T-helper 9 cell (primary cell): ENCODE results near the gene FGR.

ENCODE experiments used
- DNase-seq: peaks from one replicate; pipeline ENCODE4 v3.0.0-alpha.2; 2020

FGR gene

DNA sequence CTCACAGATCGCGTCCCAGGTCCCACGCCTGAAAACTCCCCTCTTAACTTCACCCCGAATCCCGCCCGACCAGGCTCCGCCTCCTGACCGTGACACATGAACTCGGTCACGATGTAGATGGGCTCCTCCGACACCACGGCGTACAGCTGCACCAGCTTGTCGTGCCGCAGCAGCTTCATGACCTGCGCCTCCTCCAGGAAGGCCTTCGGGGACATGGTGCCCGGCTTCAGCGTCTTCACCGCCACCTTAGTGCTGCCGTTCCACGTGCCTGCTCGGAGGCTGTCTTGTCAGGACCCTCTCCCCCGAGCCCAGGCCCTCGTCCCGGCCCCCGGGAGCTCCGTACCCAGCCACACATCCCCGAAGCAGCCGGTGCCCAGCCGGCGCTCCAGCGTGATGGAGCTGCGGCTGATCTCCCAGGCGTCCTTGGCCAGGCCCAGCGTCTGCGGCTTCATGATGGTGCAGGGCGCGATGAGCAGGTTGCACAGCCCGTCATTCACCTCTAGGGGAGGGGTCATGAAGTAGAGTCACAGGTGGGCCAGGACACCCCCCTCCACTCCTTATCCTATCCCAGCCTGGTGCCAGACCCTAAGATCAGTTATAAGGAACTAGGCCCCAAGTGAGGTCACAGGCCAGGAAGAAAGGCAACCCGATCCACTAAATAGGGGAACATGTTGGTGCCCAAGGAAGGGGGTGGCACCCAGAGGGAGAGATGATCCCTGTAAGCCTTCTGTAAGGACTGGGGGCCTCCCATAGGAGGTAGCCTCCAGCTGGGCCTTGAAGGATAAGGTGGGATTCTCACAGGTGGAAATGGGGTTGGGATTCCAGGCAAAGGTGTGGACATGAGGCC is 19.4 kb downstream of the FGR start:
- DNase-seq, result no peak

DNA sequence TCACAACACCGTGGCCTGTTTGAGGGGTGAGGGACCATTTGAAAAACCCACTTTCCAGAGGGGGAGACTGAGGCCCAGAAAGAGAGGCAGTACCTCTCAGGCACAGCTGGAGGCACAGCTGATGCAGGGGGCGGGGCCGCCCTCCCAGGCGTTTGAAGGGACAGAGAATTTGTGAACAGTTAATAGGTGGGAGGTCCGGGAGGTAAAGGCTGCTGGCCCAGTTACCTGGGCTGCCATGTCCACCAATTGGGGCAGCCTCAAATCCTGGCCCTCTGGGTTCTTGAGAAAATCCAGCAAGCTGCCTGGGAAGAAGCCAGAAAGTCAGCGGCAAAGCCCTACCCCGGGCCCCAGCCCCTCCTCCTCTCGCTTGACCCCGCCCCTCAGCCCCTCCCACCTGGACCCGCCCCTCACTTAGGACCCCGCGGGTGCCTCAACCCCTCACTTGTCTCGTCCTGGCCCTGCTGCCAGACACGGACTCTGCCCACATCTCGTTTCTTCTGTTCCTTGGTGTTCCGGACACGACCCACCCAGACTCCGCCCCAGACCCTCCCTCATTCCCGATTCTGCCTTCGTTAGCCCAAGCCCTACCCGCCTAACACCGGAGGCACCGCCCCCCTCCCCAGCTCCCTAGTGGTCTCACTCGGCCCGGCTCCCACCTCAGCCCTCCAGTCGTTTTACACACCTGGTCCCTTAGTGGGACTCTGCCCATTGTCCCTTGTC is 20.2 kb downstream of the FGR start:
- DNase-seq, result no peak

DNA sequence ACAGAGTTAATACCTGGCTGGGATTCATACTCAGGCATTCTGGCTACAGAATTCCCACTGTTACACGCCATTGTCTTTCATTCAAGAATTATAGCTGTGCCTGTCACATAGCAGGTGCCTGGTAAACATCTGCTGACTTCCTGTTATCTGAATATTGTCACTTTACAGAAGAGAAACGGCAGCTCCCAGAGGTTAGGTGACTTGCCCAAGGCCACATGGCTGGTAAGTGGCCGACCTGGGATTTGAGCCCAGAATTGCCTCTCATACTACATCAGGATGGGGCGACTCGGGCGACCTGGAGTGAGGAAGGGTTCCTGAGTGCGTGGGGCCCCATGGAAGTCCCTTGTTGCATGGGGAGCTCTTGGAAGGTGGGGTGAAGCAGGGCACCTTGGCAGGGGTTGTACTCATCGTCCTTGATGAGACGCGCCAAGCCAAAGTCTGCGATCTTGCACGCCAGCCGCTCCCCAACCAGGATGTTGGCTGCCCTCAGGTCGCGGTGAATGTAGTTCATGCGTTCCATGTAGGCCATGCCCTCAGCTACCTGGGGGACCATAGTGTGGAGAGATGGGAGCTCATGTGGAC is 20.9 kb downstream of the FGR start:
- no peak for DNase-seq

DNA sequence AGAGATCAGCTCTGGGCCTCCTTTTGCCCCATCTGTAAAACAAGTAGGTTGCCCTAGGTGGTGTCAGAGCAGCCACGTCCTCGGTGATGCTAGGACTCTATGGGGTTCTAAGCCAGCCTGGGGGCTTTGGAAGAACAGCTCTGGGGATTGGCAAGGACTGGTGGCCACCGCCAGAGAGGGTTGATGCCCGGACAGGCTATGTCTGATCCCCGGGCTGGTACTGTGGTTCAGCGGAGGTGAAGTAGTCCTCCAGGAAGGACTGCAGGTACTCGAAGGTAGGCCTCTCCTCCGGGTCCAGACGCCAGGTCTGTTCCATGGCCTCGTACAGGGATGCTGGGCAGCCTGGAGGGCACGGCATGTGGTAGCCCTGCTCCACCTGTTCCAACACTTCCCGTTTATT is 22.3 kb downstream of the FGR start:
- DNase-seq, result no peak

DNA sequence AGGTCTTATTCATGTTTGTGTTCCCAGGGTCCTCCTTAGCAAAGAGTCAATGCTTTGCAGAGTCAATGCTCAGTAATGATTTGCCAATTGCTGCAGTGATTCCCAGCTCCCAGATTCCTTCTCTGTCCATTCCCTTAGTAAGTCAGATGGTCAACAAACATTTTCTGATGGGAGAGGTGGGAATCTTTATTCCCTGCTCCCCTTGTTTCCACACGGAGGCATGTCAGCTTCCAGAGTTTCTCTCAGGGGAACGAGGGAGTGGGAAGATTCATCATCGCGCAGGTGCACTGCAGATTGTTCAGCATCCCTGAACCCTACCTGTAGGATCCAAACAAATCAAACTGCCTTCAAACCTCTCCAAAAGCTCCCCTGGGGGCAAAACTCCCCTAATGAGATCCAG is 23.5 kb downstream of the FGR start:
- no peak for DNase-seq

DNA sequence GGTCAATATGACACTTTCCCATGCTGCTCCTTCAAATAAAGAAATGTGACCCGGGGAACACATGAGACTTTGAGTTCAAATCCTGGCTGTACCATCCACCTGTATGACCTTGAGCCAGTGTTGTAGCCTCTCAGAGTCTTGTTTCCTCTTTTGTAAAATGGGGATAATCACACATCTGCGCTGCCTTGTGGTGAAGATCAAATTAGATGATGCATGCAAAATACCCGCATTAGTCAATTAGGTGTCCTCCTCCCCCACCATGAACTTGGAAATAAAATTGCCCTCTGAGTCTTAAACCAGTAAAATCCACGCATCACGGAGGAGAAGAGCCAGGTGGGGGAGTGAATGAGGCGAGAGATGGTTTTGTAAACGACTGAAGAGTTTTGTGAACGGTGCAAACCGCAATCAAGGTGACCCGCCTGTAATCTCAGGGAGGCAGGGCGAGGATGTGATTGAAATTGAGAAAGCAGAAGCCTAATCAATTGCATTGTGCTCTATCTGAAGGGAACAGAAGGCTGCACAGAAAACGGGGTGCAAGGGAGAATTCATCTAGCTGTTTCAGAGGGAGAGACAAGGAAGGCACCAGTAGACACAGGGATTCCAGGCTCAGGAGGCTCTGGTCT is 25.3 kb downstream of the FGR start:
- no peak for DNase-seq

DNA sequence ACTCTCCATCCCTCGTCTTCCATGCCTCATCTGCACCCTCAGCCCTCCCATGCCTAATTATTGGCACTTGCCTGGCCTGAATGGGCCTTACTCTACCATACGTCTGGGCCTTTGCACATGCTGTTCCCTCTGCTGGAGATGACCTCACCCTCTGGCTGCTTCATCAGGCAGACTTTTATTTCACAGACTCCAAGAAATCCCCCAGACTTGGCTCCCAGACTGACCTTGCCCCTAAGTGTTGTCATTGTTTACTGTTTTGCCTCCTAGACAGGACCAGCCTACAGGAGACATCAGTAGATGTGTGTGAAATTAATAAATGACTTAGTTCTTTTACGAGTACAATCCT is 25.8 kb downstream of the FGR start:
- DNase-seq, result no peak

DNA sequence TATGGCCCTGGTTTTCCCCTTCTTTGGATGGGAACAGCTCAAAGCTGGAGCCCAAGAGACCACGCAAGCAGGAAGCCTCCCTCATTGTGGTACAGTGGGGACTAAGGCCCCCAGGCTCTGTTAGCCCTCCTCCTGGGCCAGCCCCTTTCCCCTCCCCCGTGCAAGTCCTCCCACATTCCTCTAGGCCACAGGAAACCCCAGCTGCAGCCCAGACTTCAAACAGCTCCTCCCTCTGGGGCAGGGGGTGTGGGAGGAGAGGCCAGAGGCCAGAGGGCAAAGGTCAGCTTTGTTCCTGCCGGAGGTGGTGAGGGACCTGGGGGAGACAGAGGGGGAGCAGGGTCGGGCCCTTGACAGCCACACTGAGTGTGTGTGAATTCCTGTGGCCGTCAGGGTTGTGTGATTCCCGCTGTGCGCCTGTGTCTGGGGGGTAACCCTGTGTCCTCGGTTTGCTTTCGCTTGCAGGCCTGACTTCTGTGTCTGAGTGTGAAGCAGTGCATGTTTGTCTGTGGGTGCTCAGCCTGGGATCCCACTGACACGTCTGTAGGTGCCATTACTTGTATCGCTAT is 27.7 kb downstream of the FGR start:
- no peak for DNase-seq

DNA sequence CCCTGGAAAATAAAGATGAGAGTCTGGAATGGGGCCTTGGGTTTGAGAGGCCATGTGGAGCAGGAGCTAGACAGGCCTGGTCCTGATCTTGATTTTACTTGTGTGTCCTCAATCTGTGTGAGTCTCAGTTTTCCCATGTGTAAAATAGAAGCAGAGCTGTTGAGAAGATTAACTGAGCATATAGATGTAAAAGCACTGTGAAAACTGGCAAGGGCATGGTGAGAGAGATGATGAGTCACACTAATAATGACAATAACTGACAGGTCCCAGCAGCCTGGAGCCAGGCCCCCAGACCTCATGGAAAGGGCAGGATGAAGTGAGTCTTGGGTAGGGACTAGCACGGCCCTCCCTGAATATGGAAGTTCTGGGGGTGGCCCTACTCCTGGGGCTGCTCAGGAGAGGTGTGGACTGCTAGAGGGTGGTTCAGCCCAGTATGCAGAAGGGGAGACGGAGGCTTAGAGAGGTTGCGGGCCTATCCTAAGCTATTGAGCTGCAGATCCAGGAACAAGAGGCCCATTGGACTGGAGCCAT is 28.2 kb downstream of the FGR start:
- no peak for DNase-seq

DNA sequence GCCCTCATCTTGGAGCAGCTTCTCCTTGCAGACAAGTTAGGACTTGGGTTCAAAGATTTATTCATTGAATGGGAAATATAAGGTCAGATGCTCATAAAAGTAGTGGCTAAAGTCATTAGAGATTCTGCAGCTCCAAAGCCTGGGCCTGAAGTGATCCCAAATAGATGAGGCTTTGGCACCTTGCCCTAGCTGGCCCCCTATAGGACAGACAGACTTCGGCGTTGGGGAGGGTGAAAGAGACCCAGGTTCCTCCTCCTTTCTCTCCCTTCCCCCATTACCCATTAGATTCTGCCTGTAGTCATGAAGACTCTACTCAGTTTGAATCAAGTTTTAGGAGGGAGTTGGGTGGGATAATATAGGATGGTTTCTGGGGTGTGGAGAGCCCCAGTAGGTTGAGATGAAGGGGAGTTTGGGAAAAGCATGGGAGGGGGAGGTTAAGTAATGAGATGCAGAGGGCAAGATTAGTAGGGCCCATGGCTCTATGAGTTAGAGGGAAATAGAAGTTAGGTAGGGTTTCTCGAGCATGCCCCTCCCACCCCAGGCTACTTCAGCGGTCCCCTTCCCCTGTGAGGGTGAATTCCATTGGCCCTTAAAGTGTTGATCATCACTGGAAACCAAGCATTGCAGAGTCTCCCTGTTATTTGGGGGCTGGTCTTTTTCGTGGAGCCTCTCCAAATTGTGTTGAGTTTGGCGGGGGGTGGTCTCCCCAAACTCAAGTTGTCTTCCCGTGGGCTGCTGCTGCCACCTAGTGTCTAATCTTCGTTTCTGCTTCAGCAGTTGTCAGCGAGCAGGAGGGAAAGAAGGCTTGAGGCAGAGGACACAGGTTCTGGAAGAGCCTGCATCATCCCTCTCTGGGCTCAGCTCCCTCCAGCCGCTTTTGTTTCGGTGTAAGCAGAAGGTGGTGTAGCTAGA is 28.9 kb downstream of the FGR start:
- peak; percentile 52 for DNase-seq

DNA sequence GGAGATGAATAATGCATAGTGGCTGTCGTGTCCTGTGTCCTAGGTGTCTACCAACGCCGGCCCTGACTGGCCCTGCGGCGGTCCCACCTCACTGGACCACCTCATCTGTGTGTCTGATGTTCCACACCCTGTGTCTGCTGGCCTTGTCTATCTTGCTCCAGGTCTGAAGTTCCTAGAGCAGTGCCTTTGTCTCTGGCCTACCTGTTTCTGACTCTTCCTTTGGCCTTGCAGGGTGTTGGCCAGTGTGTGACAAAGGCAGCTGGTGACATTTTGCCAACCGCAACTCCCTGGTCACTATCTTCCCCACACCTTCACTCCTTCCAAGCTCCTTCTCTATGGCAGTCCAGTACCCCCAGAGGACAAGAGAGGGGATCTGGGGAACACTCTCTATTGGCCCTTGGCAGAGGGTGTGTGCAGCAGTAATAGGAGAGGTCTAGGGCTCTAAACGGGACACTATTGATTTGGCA is 29.7 kb downstream of the FGR start:
- DNase-seq, result no peak

DNA sequence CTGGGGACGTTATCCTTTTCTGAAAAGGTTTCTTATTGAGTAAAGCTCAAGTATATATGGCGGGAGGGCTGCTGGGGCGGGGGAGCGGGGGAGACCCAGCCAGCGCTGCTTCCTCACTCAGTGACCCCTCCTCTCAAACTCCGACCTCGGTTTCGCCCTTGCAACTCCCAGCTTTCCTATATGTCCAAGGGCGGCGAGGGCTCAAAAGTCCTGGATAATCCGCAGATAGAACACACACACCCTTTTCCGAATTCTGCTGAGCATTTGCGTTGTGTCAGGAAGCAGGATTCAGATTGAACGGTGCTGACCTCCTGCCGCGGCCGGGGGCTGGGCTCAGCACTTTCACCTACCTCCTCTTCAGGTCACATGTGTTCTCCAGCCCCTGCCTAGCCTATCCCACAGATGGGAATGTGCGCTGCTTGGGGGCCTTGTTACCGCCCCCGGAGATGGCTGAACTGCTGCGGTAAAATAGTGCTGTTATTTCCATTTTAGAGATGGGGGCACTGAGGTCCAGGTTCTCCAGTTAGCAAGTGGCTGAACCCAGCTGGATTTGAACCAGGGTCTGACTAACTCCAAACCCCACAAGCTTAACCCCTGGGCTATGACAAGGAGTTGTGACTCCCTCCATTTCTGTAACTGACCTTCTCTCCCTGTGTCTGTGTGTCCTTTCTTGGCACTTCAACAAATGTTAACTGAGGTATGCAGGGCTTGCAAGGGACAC is 30.2 kb downstream of the FGR start:
- DNase-seq, result no peak

DNA sequence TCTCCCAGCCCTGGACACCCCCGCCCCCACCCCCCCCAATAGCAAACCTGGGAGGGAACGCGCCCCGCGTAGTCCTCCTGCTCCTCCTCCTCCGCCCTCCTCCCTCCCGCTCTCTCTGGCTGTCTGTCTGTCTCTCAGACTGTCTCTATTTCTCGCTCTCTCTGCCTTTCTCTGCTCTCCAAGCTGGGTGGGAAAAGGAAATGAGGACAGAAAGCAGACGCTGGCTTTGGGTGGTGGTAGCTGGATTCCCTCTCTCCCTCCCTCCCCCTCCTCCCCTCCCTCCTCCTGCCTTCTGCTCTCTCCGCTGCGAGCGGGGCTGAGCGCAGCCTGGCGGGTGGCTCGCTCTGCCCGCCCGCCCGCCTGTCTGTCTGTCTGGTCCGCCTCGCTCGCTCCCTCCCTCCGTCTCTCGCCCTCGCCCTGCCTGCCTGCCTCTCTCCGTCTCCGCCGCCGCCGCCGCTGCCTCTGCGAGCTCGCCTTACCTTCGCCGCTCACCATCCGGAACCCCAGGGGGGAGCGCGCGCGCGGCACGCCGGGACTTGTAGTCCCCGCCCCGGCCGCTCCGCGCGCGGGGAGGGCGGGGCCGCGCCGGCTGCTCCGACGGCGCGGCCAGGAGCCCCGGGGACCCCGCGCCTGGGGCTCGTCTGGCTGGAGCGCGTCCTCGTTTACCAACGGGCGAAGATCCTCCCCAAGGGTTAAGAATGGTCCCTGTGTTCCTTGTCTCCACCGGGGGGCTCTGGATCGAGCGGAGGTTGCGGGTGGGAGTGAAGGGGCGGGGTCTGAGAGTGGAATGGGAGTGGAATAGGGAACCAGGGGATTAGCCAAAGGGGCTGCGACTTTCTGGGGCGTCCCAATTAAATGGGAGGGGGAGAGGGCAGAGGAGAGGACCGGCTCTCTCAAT is 31.1 kb downstream of the FGR start, which contains the start of gene AHDC1:
AHDC1 (minus strand) TSS at position 464 of the 898 bp plus-strand sequence. CDS start 52,029 bp downstream, outside the sequence.
- DNase-seq, result peak; percentile 91

DNA sequence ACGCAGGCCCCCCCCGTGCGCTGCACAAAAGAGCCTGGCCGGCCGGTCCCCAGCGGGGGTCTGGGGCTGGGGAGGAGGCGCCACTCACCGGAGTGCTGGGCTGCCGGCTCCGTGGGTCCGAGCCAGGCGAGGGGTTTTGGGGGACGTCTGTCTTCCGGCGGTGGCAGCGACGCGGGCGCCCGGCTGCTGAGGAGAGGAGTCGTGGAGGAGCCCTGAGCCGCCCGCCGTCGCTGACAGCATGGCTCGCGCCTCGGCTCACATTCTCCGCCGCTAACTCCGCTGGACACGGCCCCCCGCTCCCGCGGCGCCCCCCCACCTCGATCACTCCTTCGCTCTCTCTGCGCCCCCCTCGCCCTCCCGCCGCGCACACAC is 31.7 kb downstream of the FGR start:
- DNase-seq, result peak; percentile 23

DNA sequence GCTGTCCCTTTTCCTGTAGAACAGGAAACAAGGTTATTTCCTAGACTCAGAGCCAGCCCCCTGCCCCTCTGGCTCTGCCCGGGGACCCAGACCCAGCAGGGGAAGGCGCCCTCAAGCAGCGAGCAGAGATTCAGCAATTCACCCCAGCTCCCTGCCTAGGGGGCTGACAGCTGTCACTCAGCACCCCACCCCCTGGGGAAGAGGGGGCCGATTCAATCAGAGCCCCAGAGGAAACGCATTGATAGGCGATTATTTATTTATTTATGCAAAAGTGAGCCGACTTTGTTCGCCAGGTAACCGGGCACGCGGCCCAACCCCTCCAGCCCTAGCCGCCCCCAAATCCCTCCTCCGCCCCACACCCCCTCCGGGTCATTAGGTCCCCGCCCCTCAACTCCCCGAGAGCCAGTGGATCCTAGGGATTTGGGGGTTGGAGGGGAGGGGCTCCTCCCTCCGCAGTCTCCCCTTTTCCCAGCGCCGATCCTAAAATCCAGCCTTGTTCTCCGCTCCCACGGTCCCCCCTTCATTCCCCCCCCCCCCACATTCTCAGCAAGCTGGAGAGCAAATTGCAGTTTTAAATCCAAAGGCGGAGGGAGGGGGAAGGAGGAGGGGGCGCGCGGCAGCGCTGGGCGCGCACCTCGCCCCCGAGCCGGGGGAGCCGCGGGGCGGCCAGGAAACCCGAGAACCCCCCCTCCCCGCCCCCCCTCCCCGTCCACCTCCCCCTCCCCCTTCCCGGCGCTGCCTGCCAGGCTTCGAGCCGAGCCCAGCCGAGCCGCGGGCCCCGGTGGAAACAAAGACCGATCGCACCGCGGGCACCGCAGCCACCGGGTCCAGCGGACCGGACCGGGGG is 32.3 kb downstream of the FGR start:
- DNase-seq, result peak; percentile 42

DNA sequence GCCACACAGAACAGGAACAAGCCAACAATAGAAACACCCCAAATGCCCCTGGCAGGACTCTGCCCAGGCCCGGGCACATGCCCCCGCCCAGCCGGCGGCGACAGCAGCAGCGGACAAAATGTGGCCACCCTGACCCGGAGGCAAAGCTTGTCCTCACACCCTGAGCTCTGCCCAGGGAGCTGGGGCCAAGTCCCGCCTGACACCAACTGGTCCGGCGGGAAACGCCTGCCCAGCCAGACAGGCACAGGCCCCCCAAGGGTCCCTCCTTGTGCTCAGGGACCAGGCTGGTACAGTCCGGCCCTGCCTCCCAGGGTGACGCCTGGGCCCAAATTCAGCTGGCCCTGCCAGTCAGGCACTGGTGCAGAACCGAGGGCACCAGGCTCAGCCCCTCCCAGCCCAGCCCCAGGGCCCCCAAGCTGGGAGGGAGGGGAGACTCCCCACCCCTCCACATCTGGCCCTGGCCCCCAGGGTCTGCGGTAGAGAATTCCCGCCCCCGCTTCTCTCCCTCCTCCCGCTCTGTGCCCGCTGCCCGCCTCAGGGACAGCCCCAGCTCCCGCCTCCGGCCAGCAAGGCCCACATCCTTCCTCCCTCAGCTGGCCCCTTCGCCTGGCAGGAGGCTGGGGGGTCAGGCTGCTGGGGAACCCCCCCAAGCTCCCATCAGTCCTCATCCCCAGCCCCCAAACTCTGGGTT is 33.1 kb downstream of the FGR start:
- DNase-seq, result no peak

DNA sequence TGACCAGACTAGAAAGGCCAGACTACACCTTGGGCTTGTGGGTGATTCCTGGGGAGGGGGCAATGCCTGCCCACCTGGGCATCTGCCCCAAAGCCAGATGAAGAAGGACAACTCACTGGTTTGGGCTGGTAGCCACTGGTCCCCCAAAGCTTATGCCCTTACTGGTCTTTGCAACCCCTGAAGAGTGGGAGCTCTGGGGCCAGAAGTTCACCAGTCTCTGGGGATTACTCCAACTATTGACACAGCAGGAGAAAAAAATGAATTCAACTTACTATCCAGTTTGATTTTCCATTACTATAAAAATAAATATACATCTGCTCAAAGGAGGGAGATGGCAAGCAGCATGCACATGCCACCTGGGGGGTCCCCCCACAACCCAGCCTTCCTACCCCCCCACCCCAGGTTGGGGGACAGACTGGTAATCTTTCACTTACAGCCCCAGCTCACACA is 33.6 kb downstream of the FGR start:
- DNase-seq, result no peak
